ENCODE data around the gene LIPE. TPM values are rescaled to one million over a fixed set of nuclear protein-coding genes. Genes with fewer than 3 reads are reported as not detected.

The LIPE gene
- total RNA-seq, 1 donor from 2014 or later: 3.9 TPM

DNA sequence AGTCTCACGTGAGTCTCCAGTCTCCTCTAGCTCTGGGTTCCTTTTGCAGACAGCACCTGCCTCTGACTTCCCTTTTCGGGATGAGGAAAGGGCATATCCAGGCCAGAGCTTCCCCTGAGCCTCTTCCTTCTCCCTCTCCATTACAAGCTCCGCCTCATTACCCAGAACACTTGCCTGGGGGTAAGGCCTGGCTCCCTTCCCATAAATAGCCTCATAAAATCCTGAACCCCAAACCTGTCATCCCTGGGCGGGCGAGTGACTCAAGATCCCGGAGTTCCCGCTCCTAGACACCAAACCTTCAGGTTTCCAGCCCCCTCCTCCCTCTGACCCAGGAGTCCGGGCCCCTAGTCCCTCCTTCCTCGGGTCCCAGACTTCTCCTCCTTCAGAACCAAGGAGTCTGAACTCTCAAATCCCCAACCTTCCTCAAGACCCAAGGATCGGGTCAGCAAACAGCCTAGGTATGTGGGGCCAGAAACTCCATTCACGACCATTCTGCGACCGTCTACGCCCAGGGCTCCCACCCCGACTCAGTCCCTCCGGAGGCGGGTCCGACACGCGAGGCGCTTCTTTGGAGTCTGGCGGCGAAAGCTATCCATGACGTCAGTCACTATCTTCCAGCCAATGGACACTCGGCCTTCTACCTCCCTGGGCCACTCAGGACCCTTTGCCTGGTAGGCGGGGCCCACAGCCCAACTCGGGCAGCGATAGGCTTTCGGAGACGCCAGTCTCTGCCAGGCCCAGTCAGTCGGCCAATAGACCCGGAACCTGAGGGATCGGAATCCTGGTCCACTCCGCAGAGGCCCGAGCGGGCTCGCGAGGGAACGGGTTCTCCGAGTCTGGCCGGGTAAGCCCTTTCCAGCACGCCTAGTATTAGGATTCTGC lies 30.6 kb downstream of the LIPE start:
- DNase-seq (peak; percentile 99), ATAC-seq (peak; percentile 98)
- Histone ChIP-seq H3K27me3 (no peaks in the 10 kb centered on the region), H3K27ac (peak overlapping the region; percentile 67), H3K9me3 (no peaks in the 10 kb centered on the region), H3K36me3 (no peaks in the 10 kb centered on the region), H3K4me1 (peaks cover 20% of the 10 kb centered on the region), H3K4me3 (peak overlapping the region; percentile 60)
- intact Hi-C loops (cut with DNase I): no loop called here
- TF ChIP-seq, protein P1, sequence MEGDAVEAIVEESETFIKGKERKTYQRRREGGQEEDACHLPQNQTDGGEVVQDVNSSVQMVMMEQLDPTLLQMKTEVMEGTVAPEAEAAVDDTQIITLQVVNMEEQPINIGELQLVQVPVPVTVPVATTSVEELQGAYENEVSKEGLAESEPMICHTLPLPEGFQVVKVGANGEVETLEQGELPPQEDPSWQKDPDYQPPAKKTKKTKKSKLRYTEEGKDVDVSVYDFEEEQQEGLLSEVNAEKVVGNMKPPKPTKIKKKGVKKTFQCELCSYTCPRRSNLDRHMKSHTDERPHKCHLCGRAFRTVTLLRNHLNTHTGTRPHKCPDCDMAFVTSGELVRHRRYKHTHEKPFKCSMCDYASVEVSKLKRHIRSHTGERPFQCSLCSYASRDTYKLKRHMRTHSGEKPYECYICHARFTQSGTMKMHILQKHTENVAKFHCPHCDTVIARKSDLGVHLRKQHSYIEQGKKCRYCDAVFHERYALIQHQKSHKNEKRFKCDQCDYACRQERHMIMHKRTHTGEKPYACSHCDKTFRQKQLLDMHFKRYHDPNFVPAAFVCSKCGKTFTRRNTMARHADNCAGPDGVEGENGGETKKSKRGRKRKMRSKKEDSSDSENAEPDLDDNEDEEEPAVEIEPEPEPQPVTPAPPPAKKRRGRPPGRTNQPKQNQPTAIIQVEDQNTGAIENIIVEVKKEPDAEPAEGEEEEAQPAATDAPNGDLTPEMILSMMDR (IDR thresholded peaks at IDR 0.05): no peak

DNA sequence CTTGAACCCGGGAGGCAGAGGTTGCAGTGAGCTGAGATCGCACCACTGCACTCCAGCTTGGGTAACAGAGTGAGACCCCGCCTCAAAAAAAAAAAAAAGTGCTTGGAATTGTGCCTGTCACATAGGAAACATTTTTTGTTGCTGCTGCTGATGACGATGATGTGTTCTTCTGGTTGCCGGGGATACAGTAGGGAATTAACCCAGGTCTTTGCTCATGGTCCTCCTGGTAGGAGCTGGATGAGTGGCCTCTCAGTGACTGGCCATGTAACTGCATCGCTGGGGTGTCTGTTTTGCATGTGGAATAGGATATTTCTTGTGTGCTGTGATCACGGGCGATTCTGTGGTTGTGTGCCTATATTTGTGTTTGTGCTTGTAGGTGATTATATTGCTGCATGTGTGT lies 32.4 kb downstream of the LIPE start:
- H3K27me3 ChIP-seq: peaks cover 9% of the 10 kb centered on the region
- peaks cover 13% of the 10 kb centered on the region for H3K4me1 ChIP-seq
- H3K27ac ChIP-seq: no peak overlapping the region
- DNase-seq: no peak
- TF ChIP-seq, protein P1 (IDR thresholded peaks at IDR 0.05): no peak
- ATAC-seq: no peak
- no peaks in the 10 kb centered on the region for H3K9me3 ChIP-seq
- no peaks in the 10 kb centered on the region for H3K36me3 ChIP-seq
- intact Hi-C loops (cut with DNase I): no loop called here
- H3K4me3 ChIP-seq: no peak overlapping the region

- Histone ChIP-seq H3K4me1 (peaks cover 7% of the 10 kb centered on the region), H3K27ac (no peak overlapping the region), H3K9me3 (no peaks in the 10 kb centered on the region), H3K4me3 (no peak overlapping the region), H3K27me3 (peaks cover 24% of the 10 kb centered on the region), H3K36me3 (no peaks in the 10 kb centered on the region)
- TF ChIP-seq, protein P1 (IDR thresholded peaks at IDR 0.05): no peak
- ATAC-seq (no peak), DNase-seq (no peak)
- intact Hi-C loops (cut with DNase I): no loop called here
Measured at GRCh38 chr19:42392165-42392564, 35.0 kb downstream of the LIPE start.

GRCh38 chr19:42389899-42390298 lies 37.3 kb downstream of the LIPE start, which contains the start of gene CNFN:
Gene CNFN (minus strand): TSS chr19:42390297. CDS start chr19:42389037, 1,260 bp downstream.
- no peak within 1 kb of the TSS for H3K4me3 ChIP-seq
- ATAC-seq: no peak
- H3K27me3 ChIP-seq: peaks cover 28% of the 10 kb centered on the region
- H3K27ac ChIP-seq: no peak within 1 kb of the TSS
- DNase-seq: no peak
- H3K36me3 ChIP-seq: no peaks in the 10 kb centered on the region
- peaks cover 8% of the 10 kb centered on the region for H3K4me1 ChIP-seq
- no peaks in the 10 kb centered on the region for H3K9me3 ChIP-seq
- intact Hi-C loops (cut with DNase I): no loop called here
- TF ChIP-seq, protein P1 (IDR thresholded peaks at IDR 0.05): no peak

- Histone ChIP-seq H3K27me3 (peaks cover 28% of the 10 kb centered on the region), H3K27ac (no peak overlapping the region), H3K4me3 (no peak overlapping the region), H3K36me3 (no peaks in the 10 kb centered on the region), H3K4me1 (peaks cover 8% of the 10 kb centered on the region), H3K9me3 (no peaks in the 10 kb centered on the region)
- intact Hi-C loops (cut with DNase I): no loop called here
- TF ChIP-seq, protein P1 (IDR thresholded peaks at IDR 0.05): no peak
- ATAC-seq (peak; percentile 3), DNase-seq (no peak)
Measured at GRCh38 chr19:42388851-42389489, 38.2 kb downstream of the LIPE start.

Measured in upper lobe of right lung (tissue), 1 donor.